H54 (cell line): Measurements from ENCODE around the gene RGP1.
A peak's percentile ranks its signal among the peaks of the same experiment; 100 is the strongest.

Experiments
- DNase-seq: peaks from one replicate; pipeline ENCODE4 v3.0.0; 2011; ENCODE audit warnings: low spot score, mixed read lengths; ENCODE audit not compliant: insufficient read length
- FAIRE-seq: peaks from 3 replicates; lab custom pipeline; 2011; peaks lifted over from hg19 to GRCh38; lab: Jason Lieb, UNC
- POLR2A ChIP-seq: IDR thresholded peaks from 2 replicates; pipeline ENCODE4 v1.6.1; 2011; ENCODE audit warnings: low read depth, mild to moderate bottlenecking, low read length

RGP1 gene

GRCh38 chr9:35728041-35728971 is 20.8 kb upstream of the RGP1 start:
- TF ChIP-seq POLR2A: no peak
- DNase-seq (peak; percentile 48), FAIRE-seq (no peak)

- DNase-seq (no peak), FAIRE-seq (no peak)
- no peak for TF ChIP-seq POLR2A
Measured at GRCh38 chr9:35729101-35729500, 20.0 kb upstream of the RGP1 start.

GRCh38 chr9:35729700-35730485 is 19.2 kb upstream of the RGP1 start:
- FAIRE-seq (peak; percentile 41), DNase-seq (peak; percentile 86)
- TF ChIP-seq POLR2A: no peak

GRCh38 chr9:35730486-35730854 is 18.6 kb upstream of the RGP1 start:
- no peak for TF ChIP-seq POLR2A
- no peak for DNase-seq
- FAIRE-seq: no peak

GRCh38 chr9:35731415-35732184 is 17.5 kb upstream of the RGP1 start:
- no peak for TF ChIP-seq POLR2A
- FAIRE-seq (no peak), DNase-seq (peak; percentile 9)

- FAIRE-seq (no peak), DNase-seq (peak; percentile 71)
- peak; percentile 66; the same call in 1 of the 2 replicates for TF ChIP-seq POLR2A
Measured at GRCh38 chr9:35732185-35732799, 16.8 kb upstream of the RGP1 start, which contains the start of the genes CREB3 and TLN1. CREB3 (plus strand) TSS chr9:35732666; CDS start chr9:35732773, 107 bp downstream. TLN1 (minus strand) TSS chr9:35732195; CDS start chr9:35725694, 6,501 bp downstream.

- no peak for TF ChIP-seq POLR2A
- peak; percentile 40 for DNase-seq
- FAIRE-seq: no peak
Measured at GRCh38 chr9:35732800-35733541, 16.1 kb upstream of the RGP1 start.

GRCh38 chr9:35734096-35734495 is 15.0 kb upstream of the RGP1 start:
- no peak for FAIRE-seq

GRCh38 chr9:35736201-35736633 is 12.9 kb upstream of the RGP1 start:
- peak; percentile 48 for DNase-seq
- FAIRE-seq: no peak
- no peak for TF ChIP-seq POLR2A

More at GRCh38 chr9:35734096-35734495, 15.0 kb upstream of the RGP1 start:
- TF ChIP-seq POLR2A: no peak
- no peak for DNase-seq

GRCh38 chr9:35737143-35737542 is 11.9 kb upstream of the RGP1 start:
- no peak for TF ChIP-seq POLR2A
- no peak for DNase-seq
- no peak for FAIRE-seq

GRCh38 chr9:35738186-35738585 is 10.9 kb upstream of the RGP1 start:
- no peak for TF ChIP-seq POLR2A
- no peak for DNase-seq
- FAIRE-seq: no peak

- DNase-seq: no peak
- FAIRE-seq: no peak
- TF ChIP-seq POLR2A: no peak
Measured at GRCh38 chr9:35738924-35739323, 10.2 kb upstream of the RGP1 start.
